Measurements from ENCODE around the gene UMODL1. TPM values are rescaled to one million over a fixed set of nuclear protein-coding genes. Genes with fewer than 3 reads are reported as not detected.
"Not testable (repeated sequence)": the region's sequence is repeated elsewhere in the genome, so short reads cannot be mapped to it uniquely, and the experiment has no call there.

Gene UMODL1
- total RNA-seq, 1 experiment from 2014 or later: 0.20 TPM

- H3K27me3 Mint-ChIP-seq (ENCODE audit: insufficient read depth, unreplicated experiment); H3K36me3 ChIP-seq (ENCODE audit: control insufficient read depth, insufficient read depth, low read length); H3K27me3 ChIP-seq (replicated peaks; ENCODE audit: control insufficient read depth, insufficient read depth, low read length); CTCF ChIA-PET; DNase-seq; H3K4me3 Mint-ChIP-seq (ENCODE audit: unreplicated experiment); H3K27ac Mint-ChIP-seq (ENCODE audit: unreplicated experiment); POLR2A ChIA-PET; H3K4me3 ChIP-seq (ENCODE audit: low read depth, low read length); BruUV-seq (replicated peaks); H3K36me3 Mint-ChIP-seq (ENCODE audit: insufficient read depth, unreplicated experiment); H3K9me3 ChIP-seq; H3K9me3 Mint-ChIP-seq (ENCODE audit: unreplicated experiment); intact Hi-C loops (cut with micrococcal nuclease; ENCODE audit: unreplicated experiment): not testable (repeated sequence)
- H3K4me1 Mint-ChIP-seq (ENCODE audit: low read depth, unreplicated experiment): peaks cover 26% of the 10 kb centered on the region
- peaks cover 32% of the 10 kb centered on the region for H3K4me1 ChIP-seq
Measured at GRCh38 chr21:42078247-42079007, 7.3 kb downstream of the UMODL1 start.

GRCh38 chr21:42079008-42079938 lies 8.2 kb downstream of the UMODL1 start:
- H3K9me3 ChIP-seq: no peaks in the 10 kb centered on the region
- Mint-ChIP-seq H3K4me1 (ENCODE audit: low read depth, unreplicated experiment) (peaks cover 26% of the 10 kb centered on the region), H3K9me3 (ENCODE audit: unreplicated experiment) (no peaks in the 10 kb centered on the region), H3K4me3 (ENCODE audit: unreplicated experiment) (no peak overlapping the region), H3K27ac (ENCODE audit: unreplicated experiment) (no peak overlapping the region), H3K27me3 (ENCODE audit: insufficient read depth, unreplicated experiment) (no peaks in the 10 kb centered on the region), H3K36me3 (ENCODE audit: insufficient read depth, unreplicated experiment) (no peaks in the 10 kb centered on the region)
- POLR2A ChIA-PET: no interaction called here
- no peaks in the 10 kb centered on the region for H3K27me3 ChIP-seq (replicated peaks; ENCODE audit: control insufficient read depth, insufficient read depth, low read length)
- no peak for TF ChIP-seq CTCF (IDR thresholded peaks at IDR 0.05; ENCODE audit: insufficient read depth in 1 of 2, low read depth in 1 of 2, low read length in 1 of 2, severe bottlenecking in 1 of 2, unreplicated experiment in 1 of 2)
- BruUV-seq (replicated peaks): no TSS peak
- DNase-seq: no peak
- H3K36me3 ChIP-seq (ENCODE audit: control insufficient read depth, insufficient read depth, low read length): no peaks in the 10 kb centered on the region
- peaks cover 32% of the 10 kb centered on the region for H3K4me1 ChIP-seq
- no peak overlapping the region for H3K4me3 ChIP-seq (ENCODE audit: low read depth, low read length)
- intact Hi-C loops (cut with micrococcal nuclease; ENCODE audit: unreplicated experiment): no loop called here
- CTCF ChIA-PET: no interaction called here

- no peaks in the 10 kb centered on the region for H3K9me3 ChIP-seq
- no peaks in the 10 kb centered on the region for H3K36me3 ChIP-seq (ENCODE audit: control insufficient read depth, insufficient read depth, low read length)
- no peak for TF ChIP-seq CTCF (IDR thresholded peaks at IDR 0.05; ENCODE audit: insufficient read depth in 1 of 2, low read depth in 1 of 2, low read length in 1 of 2, severe bottlenecking in 1 of 2, unreplicated experiment in 1 of 2)
- intact Hi-C loops (cut with micrococcal nuclease; ENCODE audit: unreplicated experiment): no loop called here
- no peaks in the 10 kb centered on the region for H3K9me3 Mint-ChIP-seq (ENCODE audit: unreplicated experiment)
- no peaks in the 10 kb centered on the region for H3K27me3 Mint-ChIP-seq (ENCODE audit: insufficient read depth, unreplicated experiment)
- no peaks in the 10 kb centered on the region for H3K27me3 ChIP-seq (replicated peaks; ENCODE audit: control insufficient read depth, insufficient read depth, low read length)
- no peak overlapping the region for H3K27ac Mint-ChIP-seq (ENCODE audit: unreplicated experiment)
- no peaks in the 10 kb centered on the region for H3K36me3 Mint-ChIP-seq (ENCODE audit: insufficient read depth, unreplicated experiment)
- H3K4me3 ChIP-seq (ENCODE audit: low read depth, low read length): no peak overlapping the region
- CTCF ChIA-PET: no interaction called here
- POLR2A ChIA-PET: no interaction called here
- no peak for DNase-seq
- no peak overlapping the region for H3K4me3 Mint-ChIP-seq (ENCODE audit: unreplicated experiment)
- no TSS peak for BruUV-seq (replicated peaks)
- H3K4me1 Mint-ChIP-seq (ENCODE audit: low read depth, unreplicated experiment): peaks cover 26% of the 10 kb centered on the region
- peaks cover 32% of the 10 kb centered on the region for H3K4me1 ChIP-seq
Measured at GRCh38 chr21:42079939-42080787, 9.0 kb downstream of the UMODL1 start.
